Measurements from ENCODE around the gene CBARP. TPM values are rescaled to one million over a fixed set of nuclear protein-coding genes. Genes with fewer than 3 reads are reported as not detected.

The CBARP gene
- total RNA-seq, 1 donor from 2014 or later = 1.2 TPM

DNA sequence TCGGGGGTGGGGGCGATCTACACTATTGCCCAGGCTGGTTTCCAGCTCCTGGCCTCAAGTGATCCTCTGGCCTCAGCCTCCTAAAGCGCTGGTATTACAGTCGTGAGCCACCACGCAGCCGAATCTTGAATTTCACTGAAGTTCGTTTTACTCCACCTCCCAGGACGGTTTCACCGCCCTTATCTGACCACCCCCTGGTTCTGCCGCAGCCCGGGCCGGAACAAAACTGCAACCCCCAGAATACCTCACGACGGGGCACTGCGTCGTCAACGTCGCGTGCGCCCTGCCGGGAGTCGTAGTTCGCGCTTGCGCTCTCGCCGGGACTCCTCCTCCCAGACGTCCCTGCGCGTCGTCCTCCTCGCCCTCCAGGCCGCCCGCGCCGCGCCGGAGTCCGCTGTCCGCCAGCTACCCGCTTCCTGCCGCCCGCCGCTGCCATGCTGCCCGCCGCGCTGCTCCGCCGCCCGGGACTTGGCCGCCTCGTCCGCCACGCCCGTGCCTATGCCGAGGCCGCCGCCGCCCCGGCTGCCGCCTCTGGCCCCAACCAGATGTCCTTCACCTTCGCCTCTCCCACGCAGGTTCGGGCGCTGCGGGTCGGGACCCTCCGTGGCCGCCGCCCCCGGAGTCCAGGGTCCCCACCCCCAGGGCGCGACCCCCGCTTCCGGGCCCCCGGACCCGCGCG lies 3.8 kb upstream of the CBARP start, which contains the start of gene ATP5F1D:
Gene ATP5F1D, plus strand, starts transcription at position 335 of the 679 bp plus-strand sequence. Its CDS starts 100 bp downstream, at position 435.
- peaks cover 10% of the 10 kb centered on the region for H3K27me3 Mint-ChIP-seq (ENCODE audit: insufficient read depth, low read depth)
- H3K4me1 Mint-ChIP-seq = peaks cover 37% of the 10 kb centered on the region
- H2AFZ ChIP-seq (replicated peaks) = no peak within 1 kb of the TSS
- no peaks in the 10 kb centered on the region for H3K36me3 ChIP-seq
- peak within 1 kb of the TSS; percentile 97 for H3K4me2 ChIP-seq
- H3K4me3 ChIP-seq = peak within 1 kb of the TSS; percentile 91
- no peak for TF ChIP-seq EZH2 (IDR thresholded peaks at IDR 0.05)
- TF ChIP-seq EZH2phosphoT487 (IDR thresholded peaks at IDR 0.05) = no peak
- TF ChIP-seq, protein P1, sequence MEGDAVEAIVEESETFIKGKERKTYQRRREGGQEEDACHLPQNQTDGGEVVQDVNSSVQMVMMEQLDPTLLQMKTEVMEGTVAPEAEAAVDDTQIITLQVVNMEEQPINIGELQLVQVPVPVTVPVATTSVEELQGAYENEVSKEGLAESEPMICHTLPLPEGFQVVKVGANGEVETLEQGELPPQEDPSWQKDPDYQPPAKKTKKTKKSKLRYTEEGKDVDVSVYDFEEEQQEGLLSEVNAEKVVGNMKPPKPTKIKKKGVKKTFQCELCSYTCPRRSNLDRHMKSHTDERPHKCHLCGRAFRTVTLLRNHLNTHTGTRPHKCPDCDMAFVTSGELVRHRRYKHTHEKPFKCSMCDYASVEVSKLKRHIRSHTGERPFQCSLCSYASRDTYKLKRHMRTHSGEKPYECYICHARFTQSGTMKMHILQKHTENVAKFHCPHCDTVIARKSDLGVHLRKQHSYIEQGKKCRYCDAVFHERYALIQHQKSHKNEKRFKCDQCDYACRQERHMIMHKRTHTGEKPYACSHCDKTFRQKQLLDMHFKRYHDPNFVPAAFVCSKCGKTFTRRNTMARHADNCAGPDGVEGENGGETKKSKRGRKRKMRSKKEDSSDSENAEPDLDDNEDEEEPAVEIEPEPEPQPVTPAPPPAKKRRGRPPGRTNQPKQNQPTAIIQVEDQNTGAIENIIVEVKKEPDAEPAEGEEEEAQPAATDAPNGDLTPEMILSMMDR (IDR thresholded peaks at IDR 0.05) = no peak
- H3K4me1 ChIP-seq = peaks cover 17% of the 10 kb centered on the region
- H3K9me3 Mint-ChIP-seq = no peaks in the 10 kb centered on the region
- H3K27ac Mint-ChIP-seq = peak within 1 kb of the TSS; percentile 36
- H3K27me3 ChIP-seq = peaks cover 7% of the 10 kb centered on the region
- H4K20me1 ChIP-seq (ENCODE audit: low read depth) = peaks cover 27% of the 10 kb centered on the region
- H3F3A ChIP-seq (ENCODE audit: low read depth) = peaks cover 44% of the 10 kb centered on the region
- no peaks in the 10 kb centered on the region for H3K36me3 Mint-ChIP-seq
- peak; percentile 97 for DNase-seq (ENCODE audit: low spot score)
- no peak within 1 kb of the TSS for H3K27ac ChIP-seq
- no peaks in the 10 kb centered on the region for H3K9me3 ChIP-seq (ENCODE audit: low read depth)
- peak within 1 kb of the TSS; percentile 89 for H3K4me3 Mint-ChIP-seq
- H3K9ac ChIP-seq = peak within 1 kb of the TSS; percentile 52
- peaks cover 8% of the 10 kb centered on the region for H3K79me2 ChIP-seq (ENCODE audit: low read depth)

DNA sequence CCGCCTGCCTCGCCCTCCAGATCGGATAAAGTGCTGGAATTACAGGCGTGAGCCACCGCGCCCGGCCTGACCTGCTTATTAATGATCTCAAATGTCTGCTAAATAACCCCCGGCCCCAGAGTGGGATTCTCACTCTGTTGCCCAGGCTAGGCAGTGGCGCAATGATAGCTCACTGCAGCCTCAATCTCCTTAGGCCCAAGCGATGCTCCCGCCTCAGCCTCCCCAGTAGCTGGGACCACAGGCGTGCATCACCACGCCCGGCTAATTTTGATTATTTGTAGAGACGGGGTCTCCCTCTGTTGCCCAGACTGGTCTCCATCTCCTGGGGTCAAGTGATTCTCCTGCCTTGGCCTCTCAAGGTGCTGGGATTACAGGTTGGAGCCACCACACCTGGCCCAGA lies 3.1 kb upstream of the CBARP start:
- H3K4me1 Mint-ChIP-seq = peaks cover 33% of the 10 kb centered on the region
- H3K27ac Mint-ChIP-seq = no peak overlapping the region
- Histone ChIP-seq H3K4me2 (peak overlapping the region; percentile 97), H3K27me3 (peaks cover 7% of the 10 kb centered on the region), H2AFZ (replicated peaks) (no peak overlapping the region), H3K4me3 (no peak overlapping the region), H3K36me3 (no peaks in the 10 kb centered on the region), H3K27ac (no peak overlapping the region), H3K9me3 (ENCODE audit: low read depth) (no peaks in the 10 kb centered on the region), H3F3A (ENCODE audit: low read depth) (peaks cover 41% of the 10 kb centered on the region), H3K4me1 (peaks cover 17% of the 10 kb centered on the region), H3K79me2 (ENCODE audit: low read depth) (peaks cover 13% of the 10 kb centered on the region), H4K20me1 (ENCODE audit: low read depth) (peaks cover 23% of the 10 kb centered on the region), H3K9ac (no peak overlapping the region)
- no peaks in the 10 kb centered on the region for H3K36me3 Mint-ChIP-seq
- TF ChIP-seq, protein P1 (IDR thresholded peaks at IDR 0.05) = no peak
- TF ChIP-seq EZH2phosphoT487 (IDR thresholded peaks at IDR 0.05) (no peak), EZH2 (IDR thresholded peaks at IDR 0.05) (no peak)
- peak overlapping the region; percentile 87 for H3K4me3 Mint-ChIP-seq
- H3K9me3 Mint-ChIP-seq = no peaks in the 10 kb centered on the region
- DNase-seq (ENCODE audit: low spot score) = no peak
- H3K27me3 Mint-ChIP-seq (ENCODE audit: insufficient read depth, low read depth) = peaks cover 10% of the 10 kb centered on the region

DNA sequence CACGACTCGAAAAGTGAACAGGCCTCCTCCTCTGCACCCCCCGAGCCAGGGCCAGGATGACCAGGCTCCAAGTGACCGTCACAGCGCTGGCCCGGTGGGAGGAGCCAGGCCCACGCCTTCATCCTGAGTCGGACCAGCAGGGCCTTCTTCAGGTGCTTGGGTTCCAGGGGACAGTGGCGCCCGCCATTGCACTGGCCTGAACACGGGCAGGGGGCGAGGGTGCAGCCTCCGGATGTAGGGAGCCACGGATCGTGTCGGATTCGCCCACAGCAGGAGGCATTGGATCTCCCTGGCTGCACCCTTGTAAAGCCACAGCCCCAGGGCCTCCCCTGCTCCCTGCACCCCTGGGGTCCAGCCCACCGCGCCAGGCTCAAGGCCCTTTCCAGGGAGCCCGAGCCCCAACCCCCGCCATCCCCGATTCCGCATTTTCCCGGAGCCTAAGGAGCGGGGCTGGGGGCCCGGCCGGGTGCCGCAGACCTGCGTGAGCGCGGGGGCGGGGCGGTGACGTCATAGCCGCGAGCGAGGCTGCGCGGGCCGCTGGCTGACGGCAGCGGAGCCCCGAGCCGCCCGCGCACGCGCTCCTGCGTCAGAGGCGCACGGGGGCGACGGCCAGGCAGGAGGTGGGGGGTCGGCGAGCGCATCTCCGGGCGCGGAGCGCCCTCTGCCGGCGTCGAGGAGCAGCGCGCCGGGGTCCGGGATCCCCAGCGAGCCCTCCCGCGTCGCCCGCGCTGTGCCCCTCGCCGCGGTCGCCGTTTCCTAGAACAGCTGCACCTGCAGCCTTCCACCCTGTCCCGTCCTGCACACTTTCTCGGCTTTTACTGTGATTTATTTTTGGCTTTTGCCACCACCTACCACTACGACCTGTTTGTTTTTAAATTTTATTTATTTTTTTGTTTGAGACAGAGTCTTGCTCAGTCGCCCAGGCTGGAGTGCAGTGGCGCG lies 2.3 kb upstream of the CBARP start:
- Mint-ChIP-seq H3K36me3 (no peaks in the 10 kb centered on the region), H3K9me3 (no peaks in the 10 kb centered on the region), H3K4me1 (peaks cover 33% of the 10 kb centered on the region), H3K4me3 (peak overlapping the region; percentile 89), H3K27ac (no peak overlapping the region), H3K27me3 (ENCODE audit: insufficient read depth, low read depth) (peaks cover 10% of the 10 kb centered on the region)
- TF ChIP-seq, protein P1 (IDR thresholded peaks at IDR 0.05) = peak; percentile 79
- TF ChIP-seq EZH2 (IDR thresholded peaks at IDR 0.05) = no peak
- Histone ChIP-seq H4K20me1 (ENCODE audit: low read depth) (peaks cover 20% of the 10 kb centered on the region), H2AFZ (replicated peaks) (peak overlapping the region; percentile 65), H3K27ac (no peak overlapping the region), H3K27me3 (peaks cover 7% of the 10 kb centered on the region), H3K4me1 (peaks cover 17% of the 10 kb centered on the region), H3K4me3 (peak overlapping the region; percentile 52), H3K9ac (no peak overlapping the region), H3K9me3 (ENCODE audit: low read depth) (no peaks in the 10 kb centered on the region), H3K36me3 (no peaks in the 10 kb centered on the region), H3F3A (ENCODE audit: low read depth) (peaks cover 39% of the 10 kb centered on the region), H3K4me2 (peak overlapping the region; percentile 97), H3K79me2 (ENCODE audit: low read depth) (peaks cover 20% of the 10 kb centered on the region)
- peak; percentile 97 for DNase-seq (ENCODE audit: low spot score)
